H1 (cell line): ENCODE measurements around the gene PLAAT2. TPM values are rescaled to one million over a fixed set of nuclear protein-coding genes. Genes with fewer than 3 reads are reported as not detected.
A peak's percentile ranks its signal among the peaks of the same experiment; 100 is the strongest.

Source experiments
- CTCF ChIA-PET: fragments of 300-600 bp; sonication (Branson Sonifier 250); formaldehyde crosslinking; loops from one replicate; lab custom pipeline; 2021; ENCODE audit not compliant: partially characterized antibody; lab: Charles Lee
- POLR2A ChIA-PET: fragments of 300-600 bp; sonication (Branson Sonifier 250); formaldehyde crosslinking; loops from one replicate; lab custom pipeline; 2021; ENCODE audit warnings: inconsistent platforms; ENCODE audit not compliant: partially characterized antibody; lab: Charles Lee
- DNase-seq, 2 experiments: peaks; one replicate each; pipeline versions ENCODE4 v3.0.0 to v3.0.0-alpha.2; 2010 to 2022; ENCODE audit warnings: low spot score in 2 of 2, low read depth in 1 of 2, mixed read lengths in 1 of 2
- FAIRE-seq: peaks from 2 replicates; lab custom pipeline; 2011; peaks lifted over from hg19 to GRCh38; lab: Jason Lieb, UNC
- H2AFZ ChIP-seq: 2 replicates; pipeline ENCODE4 v1.8.1; 2012; ENCODE audit warnings: low read length, inconsistent platforms
- H2AK5ac ChIP-seq: 2 replicates; pipeline ENCODE4 v1.6.1; 2013; ENCODE audit warnings: low read depth, low read length
- H2BK120ac ChIP-seq: replicated peaks from 2 replicates; pipeline ENCODE3; 2013; ENCODE audit warnings: low read depth, low read length, inconsistent platforms
- H2BK12ac ChIP-seq: 2 replicates; pipeline ENCODE4 v1.6.1; 2013; ENCODE audit warnings: low read depth, low read length
- H2BK15ac ChIP-seq: 2 replicates; pipeline ENCODE4 v1.6.1; 2013; ENCODE audit warnings: low read length
- H2BK20ac ChIP-seq: 2 replicates; pipeline ENCODE4 v1.6.1; 2013; ENCODE audit warnings: low read length
- H2BK5ac ChIP-seq: 2 replicates; pipeline ENCODE4 v1.6.1; 2013; ENCODE audit warnings: low read depth, low read length
- H3K14ac ChIP-seq: 2 replicates; pipeline ENCODE4 v1.6.1; 2013; ENCODE audit warnings: inconsistent platforms; ENCODE audit not compliant: insufficient read length
- H3K18ac ChIP-seq: 2 replicates; pipeline ENCODE4 v1.6.1; 2013; ENCODE audit warnings: low read length; ENCODE audit errors: extremely low read depth
- H3K23ac ChIP-seq: 2 replicates; pipeline ENCODE4 v1.6.1; 2013; ENCODE audit warnings: inconsistent platforms; ENCODE audit not compliant: insufficient read length
- H3K23me2 ChIP-seq: 2 replicates; pipeline ENCODE4 v1.6.1; 2013; ENCODE audit warnings: low read depth, low read length
- H3K27ac ChIP-seq: 2 replicates; pipeline ENCODE4 v1.6.1; 2011; ENCODE audit warnings: low read depth, low read length, inconsistent platforms
- H3K27me3 ChIP-seq, 4 experiments: replicated peaks in 1 of 4; 1 replicate in 1 of 4; 2 replicates in 3 of 4; pipeline versions ENCODE4 v1.6.1 to v1.8.1; 2011 to 2013; ENCODE audit warnings: low read length in 3 of 4, mild to moderate bottlenecking in 3 of 4, inconsistent platforms in 2 of 4, mixed read lengths in 2 of 4, moderate library complexity in 1 of 4; ENCODE audit not compliant: control insufficient read depth in 3 of 4, insufficient read depth in 3 of 4; ENCODE audit errors: extremely low read depth in 1 of 4
- H3K36me3 ChIP-seq, 4 experiments: 2 replicates each; pipeline versions ENCODE4 v1.6.1 to v1.8.1; 2011 to 2013; ENCODE audit warnings: mild to moderate bottlenecking in 4 of 4, low read length in 3 of 4, moderate library complexity in 2 of 4, control low read depth in 1 of 4, inconsistent platforms in 1 of 4; ENCODE audit not compliant: insufficient read depth in 4 of 4, control insufficient read depth in 2 of 4
- H3K4ac ChIP-seq: replicated peaks from 2 replicates; pipeline ENCODE3; 2013; ENCODE audit warnings: low read length, low read depth, mixed read lengths, inconsistent platforms; ENCODE audit not compliant: insufficient read length
- H3K4me1 ChIP-seq, 4 experiments: replicated peaks in 1 of 4; 1 replicate in 1 of 4; 2 replicates in 3 of 4; pipeline versions ENCODE4 v1.6.1 to v1.8.1; 2011 to 2013; ENCODE audit warnings: low read length in 3 of 4, inconsistent platforms in 2 of 4, mixed read lengths in 1 of 4; ENCODE audit not compliant: insufficient read depth in 4 of 4, control insufficient read depth in 3 of 4
- H3K4me2 ChIP-seq, 2 experiments: 2 replicates each; pipeline versions ENCODE4 v1.6.1 to v1.8.1; 2011 to 2013; ENCODE audit warnings: low read depth in 2 of 2, low read length in 2 of 2, control low read depth in 1 of 2, inconsistent platforms in 1 of 2, mild to moderate bottlenecking in 1 of 2; ENCODE audit not compliant: insufficient read depth in 1 of 2
- H3K4me3 ChIP-seq, 4 experiments: fragments of 200-600, 300-600 bp in 1 of 4; sonication (generic), shearing (Covaris generic), sonication (Bioruptor Twin) in 1 of 4; 2 replicates each; pipeline versions ENCODE4 v1.5.1 to v1.8.1; 2011 to 2016; ENCODE audit warnings: low read length in 4 of 4, low read depth in 3 of 4, control low read depth in 2 of 4, inconsistent platforms in 2 of 4, mild to moderate bottlenecking in 2 of 4, mixed read lengths in 1 of 4, moderate library complexity in 1 of 4; ENCODE audit not compliant: insufficient read depth in 2 of 4; ENCODE audit errors: extremely low read depth in 1 of 4
- H3K56ac ChIP-seq: replicated peaks from 2 replicates; pipeline ENCODE3; 2013; ENCODE audit warnings: low read depth, mild to moderate bottlenecking, mixed read lengths, low read length, inconsistent platforms; ENCODE audit not compliant: insufficient read length
- H3K79me1 ChIP-seq: 2 replicates; pipeline ENCODE4 v1.6.1; 2013; ENCODE audit warnings: low read depth, low read length, control low read depth
- H3K79me2 ChIP-seq, 2 experiments: 2 replicates each; pipeline versions ENCODE4 v1.6.1 to v1.8.1; 2012 to 2013; ENCODE audit warnings: low read length in 2 of 2, mild to moderate bottlenecking in 2 of 2, inconsistent platforms in 1 of 2; ENCODE audit not compliant: insufficient read depth in 2 of 2, control insufficient read depth in 1 of 2
- H3K9ac ChIP-seq, 4 experiments: replicated peaks in 1 of 4; 1 replicate in 1 of 4; 2 replicates in 3 of 4; pipeline versions ENCODE4 v1.6.1 to v1.8.1; 2011 to 2013; ENCODE audit warnings: low read depth in 3 of 4, low read length in 3 of 4, control low read depth in 2 of 4, mild to moderate bottlenecking in 2 of 4, moderate library complexity in 2 of 4, inconsistent platforms in 1 of 4; ENCODE audit errors: extremely low read depth in 1 of 4
- H3K9me3 ChIP-seq, 2 experiments: 2 replicates each; pipeline versions ENCODE4 v1.6.1 to v1.8.1; 2012 to 2013; ENCODE audit warnings: mild to moderate bottlenecking in 2 of 2, moderate library complexity in 2 of 2, control low read depth in 1 of 2, inconsistent platforms in 1 of 2, low read depth in 1 of 2, low read length in 1 of 2, mixed read lengths in 1 of 2; ENCODE audit not compliant: insufficient read depth in 2 of 2
- H4K20me1 ChIP-seq, 2 experiments: replicated peaks in 1 of 2; 2 replicates each; pipeline versions ENCODE3 to v1.8.1; 2011 to 2013; ENCODE audit warnings: inconsistent platforms in 2 of 2, low read length in 2 of 2, mild to moderate bottlenecking in 1 of 2; ENCODE audit not compliant: insufficient read depth in 2 of 2, control insufficient read depth in 1 of 2
- H4K5ac ChIP-seq: 2 replicates; pipeline ENCODE4 v1.6.1; 2013; ENCODE audit warnings: low read length, low read depth, mixed read lengths, inconsistent platforms; ENCODE audit not compliant: insufficient read length
- H4K8ac ChIP-seq: 2 replicates; pipeline ENCODE4 v1.8.0; 2013; ENCODE audit warnings: mild to moderate bottlenecking, moderate library complexity, low read length, inconsistent platforms; ENCODE audit not compliant: insufficient read depth; ENCODE audit errors: extremely low read depth
- H4K91ac ChIP-seq: replicated peaks from 2 replicates; pipeline ENCODE3; 2013; ENCODE audit warnings: low read length, mixed read lengths, inconsistent platforms; ENCODE audit not compliant: insufficient read length
- ASH2L ChIP-seq: fragments of 200-600, 300-600 bp; sonication (generic); IDR thresholded peaks from one replicate; pipeline ENCODE4 v1.7.1; 2017; ENCODE audit warnings: low read length
- CBX5 ChIP-seq: fragments of 300-800, 300-1000 bp; sonication (generic); IDR thresholded peaks from 2 replicates; pipeline ENCODE4 v1.7.1; 2016; ENCODE audit warnings: antibody characterized with exemption, low read length, low read depth
- CBX8 ChIP-seq: fragments of 300-800, 300-1000 bp; sonication (generic); IDR thresholded peaks from 2 replicates; pipeline ENCODE4 v1.7.1; 2016; ENCODE audit warnings: low read depth, low read length, borderline replicate concordance
- CREB1 ChIP-seq: IDR thresholded peaks from 2 replicates; pipeline ENCODE4 v1.6.1; 2012; ENCODE audit warnings: inconsistent platforms
- CTCF ChIP-seq, 3 experiments: IDR thresholded peaks; 1 replicate in 2 of 3; 2 replicates in 1 of 3; pipeline versions ENCODE4 v1.5.1 to v1.6.1; 2011; ENCODE audit warnings: low read length in 3 of 3, mild to moderate bottlenecking in 3 of 3, inconsistent platforms in 2 of 3, low read depth in 1 of 3, moderate library complexity in 1 of 3; ENCODE audit not compliant: insufficient read depth in 1 of 3; ENCODE audit errors: control extremely low read depth in 1 of 3
- EGR1 ChIP-seq: IDR thresholded peaks from 2 replicates; pipeline ENCODE4 v1.6.1; 2011; ENCODE audit warnings: low read depth, low read length, borderline replicate concordance
- JUN ChIP-seq: IDR thresholded peaks from 2 replicates; pipeline ENCODE4 v1.6.1; 2011; ENCODE audit warnings: low read depth, mild to moderate bottlenecking, improper control_type of control experiment, low read length
- RAD21 ChIP-seq, 2 experiments: IDR thresholded peaks in 1 of 2; conservative IDR thresholded peaks in 1 of 2; 2 replicates each; pipeline ENCODE4 v1.6.1; 2011; ENCODE audit warnings: low read depth in 2 of 2, low read length in 2 of 2, improper control_type of control experiment in 1 of 2, inconsistent platforms in 1 of 2, mild to moderate bottlenecking in 1 of 2, moderate library complexity in 1 of 2
- WGBS, 2 experiments: shearing (Covaris generic) in 1 of 2; methylation state at CpG; one replicate each; pipeline versions ENCODE4 v1.1.6 to v1.1.7; 2013 to 2015; ENCODE audit warnings: low lambda C conversion rate in 2 of 2, mixed read lengths in 2 of 2, inconsistent platforms in 1 of 2, low coverage in 1 of 2, missing lambda C conversion rate in 1 of 2; ENCODE audit not compliant: insufficient replicate concordance in 2 of 2, insufficient coverage in 1 of 2, insufficient read length in 1 of 2; ENCODE audit errors: extremely low coverage in 1 of 2, missing lambda C conversion rate in 1 of 2; 5-methylcytosine and 5-hydroxymethylcytosine counted together
- polyA plus RNA-seq, 7 experiments: library from polyadenylated mRNA; depleted of rRNA in 3 of 7; stranded (reverse) in 5 of 7; unstranded in 2 of 7; fragments of >200 nt in 5 of 7; fragments of 200-250 nt in 2 of 7; gene quantifications; 1 replicate in 5 of 7; 2 replicates in 1 of 7; 4 replicates in 1 of 7; pipeline versions ENCODE4 v1.2.1 to v1.2.3, GENCODE V29; 2011 to 2013; ENCODE audit warnings: missing spikeins in 2 of 7, mixed read lengths in 2 of 7
- total RNA-seq: library from RNA; stranded (reverse); fragmentation: NEBNext Ultra II Directional; extraction: Animal tissue kit (Norgen Biotek cat#: 25700); gene quantifications from 2 replicates; pipeline ENCODE4 v1.2.1, GENCODE V29; 2021
- TF ChIP-seq, protein P1 (sequence below): IDR thresholded peaks from 2 replicates; pipeline ENCODE4 v1.6.1; 2011; ENCODE audit warnings: low read length, improper control_type of control experiment

PLAAT2 gene
- total and polyA plus RNA-seq, 2 of the 8 experiments (the other 6 are each of a cell fraction or from before 2014, with no cell fraction given) = 0.39 TPM; not detected in 1

GRCh38 chr11:63592975-63593395, 29.8 kb upstream of the PLAAT2 start:
- no peak overlapping the region for H3K27ac ChIP-seq
- no peak overlapping the region for H4K5ac ChIP-seq
- H2BK15ac ChIP-seq = no peak overlapping the region
- peaks cover 4% of the 10 kb centered on the region; the same call in 1 of the 2 replicates for H3K79me1 ChIP-seq
- H3K79me2 ChIP-seq = no peaks in the 10 kb centered on the region; a peak in 1 of 4 replicates
- H2BK120ac ChIP-seq = no peak overlapping the region
- peaks cover 0 to 6% of the 10 kb centered on the region in 2 experiments for H4K20me1 ChIP-seq
- no peak overlapping the region for H3K14ac ChIP-seq
- no peak overlapping the region for H3K23ac ChIP-seq
- H3K56ac ChIP-seq = no peak overlapping the region
- no peak overlapping the region; the same call in 1 of the 2 replicates for H3K18ac ChIP-seq
- H3K9me3 ChIP-seq = peaks cover 0 to 2% of the 10 kb centered on the region in 2 experiments; a peak in 2 of 4 replicates
- peak overlapping the region; percentile 41 for H4K91ac ChIP-seq
- H3K4me2 ChIP-seq = no peak overlapping the region
- no peaks in the 10 kb centered on the region for H3K27me3 ChIP-seq
- 80% methylated on average over 4 of the region's 4 CpGs; no CpG with 5 or more reads in 1 of the 2 experiments for WGBS, 2 experiments
- H3K36me3 ChIP-seq = peaks cover 4 to 51% (median 24%) of the 10 kb centered on the region in 4 experiments; a peak in 6 of 8 replicates
- H2AK5ac ChIP-seq = no peak overlapping the region
- no peak overlapping the region for H3K4me3 ChIP-seq
- no peak overlapping the region for H3K4ac ChIP-seq
- FAIRE-seq (no peak), DNase-seq (peak in 1 of 2 experiments; percentile 68)
- no peak overlapping the region for H2BK20ac ChIP-seq
- H2BK5ac ChIP-seq = no peak overlapping the region; the same call in 1 of the 2 replicates
- no peaks in the 10 kb centered on the region for H3K23me2 ChIP-seq
- no peak overlapping the region for H2BK12ac ChIP-seq
- CTCF ChIA-PET = interaction anchor here (0.7 to 2.9 kb wide), 16 partner anchors 9 to 297 kb away, joined by 3 to 15 read pairs (median 4); no protein-coding TSS in a partner anchor
- no peaks in the 10 kb centered on the region for H3K4me1 ChIP-seq
- no peak overlapping the region for H4K8ac ChIP-seq
- POLR2A ChIA-PET = interaction anchor here (1.0 to 1.1 kb wide), 2 partner anchors 10 to 18 kb away, joined by 3 to 4 read pairs; no protein-coding TSS in a partner anchor
- H3K9ac ChIP-seq = no peak overlapping the region
- H2AFZ ChIP-seq = no peak overlapping the region
- TF ChIP-seq RAD21 (IDR thresholded peaks at IDR 0.05 in 1 of 2, conservative IDR thresholded peaks at IDR 0.05 in 1 of 2; ENCODE audit: low read depth in 2 of 2, low read length in 2 of 2) = peak; percentile 78 to 82
- TF ChIP-seq, protein P1, sequence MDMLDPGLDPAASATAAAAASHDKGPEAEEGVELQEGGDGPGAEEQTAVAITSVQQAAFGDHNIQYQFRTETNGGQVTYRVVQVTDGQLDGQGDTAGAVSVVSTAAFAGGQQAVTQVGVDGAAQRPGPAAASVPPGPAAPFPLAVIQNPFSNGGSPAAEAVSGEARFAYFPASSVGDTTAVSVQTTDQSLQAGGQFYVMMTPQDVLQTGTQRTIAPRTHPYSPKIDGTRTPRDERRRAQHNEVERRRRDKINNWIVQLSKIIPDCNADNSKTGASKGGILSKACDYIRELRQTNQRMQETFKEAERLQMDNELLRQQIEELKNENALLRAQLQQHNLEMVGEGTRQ = no peak
- TF ChIP-seq CBX8 = no peak
- peak; percentile 43; the same call in 1 of the 2 replicates for TF ChIP-seq CREB1
- TF ChIP-seq CBX5 = no peak
- TF ChIP-seq JUN = no peak
- TF ChIP-seq CTCF (IDR thresholded peaks at IDR 0.05; ENCODE audit: control extremely low read depth in 1 of 3, insufficient read depth in 1 of 3, low read depth in 1 of 3, low read length in 3 of 3) = peak; percentile 63 to 91 (median 75)
- TF ChIP-seq ASH2L = no peak
- TF ChIP-seq EGR1 = no peak
